Stomach smooth muscle (tissue), 2 donors: Measurements from ENCODE around the gene AK9.

Source experiments
- H3K27ac ChIP-seq: one replicate; pipeline ENCODE4 v1.7.0; 2013; ENCODE audit warnings: mild to moderate bottlenecking, low read length, inconsistent platforms
- H3K27me3 ChIP-seq, 2 donors: one replicate each; pipeline ENCODE4 v1.7.0; 2013; ENCODE audit warnings: low read length in 2 of 2; ENCODE audit not compliant: insufficient read depth in 2 of 2, control insufficient read depth in 1 of 2
- H3K36me3 ChIP-seq, 2 donors: one replicate each; pipeline ENCODE4 v1.7.0; 2013; ENCODE audit warnings: low read length in 2 of 2; ENCODE audit not compliant: control insufficient read depth in 2 of 2, insufficient read depth in 2 of 2
- H3K4me1 ChIP-seq: one replicate; pipeline ENCODE4 v1.7.0; 2013; ENCODE audit warnings: low read length; ENCODE audit not compliant: control insufficient read depth, insufficient read depth
- H3K4me3 ChIP-seq, 2 donors: one replicate each; pipeline ENCODE4 v1.7.0; 2013; ENCODE audit warnings: low read length in 2 of 2
- H3K9ac ChIP-seq, 2 donors: one replicate each; pipeline ENCODE4 v1.7.0; 2013; ENCODE audit warnings: low read length in 2 of 2, mild to moderate bottlenecking in 1 of 2
- H3K9me3 ChIP-seq, 2 donors: one replicate each; pipeline ENCODE4 v1.7.0; 2013; ENCODE audit warnings: low read length in 2 of 2; ENCODE audit not compliant: control insufficient read depth in 2 of 2
- donor health status: healthy.
- donor health status: Pancreatic carcinoma.

The AK9 gene

GRCh38 chr6:109626311-109626710, 64.7 kb downstream of the AK9 start:
- Histone ChIP-seq H3K27ac (no peak overlapping the region), H3K4me3 (no peak overlapping the region), H3K9me3 (peaks cover 3 to 9% of the 10 kb centered on the region in 2 donors), H3K36me3 (no peaks in the 10 kb centered on the region), H3K4me1 (no peaks in the 10 kb centered on the region), H3K9ac (no peak overlapping the region), H3K27me3 (no peaks in the 10 kb centered on the region)

GRCh38 chr6:109625199-109625598, 65.8 kb downstream of the AK9 start:
- Histone ChIP-seq H3K9ac (no peak overlapping the region), H3K9me3 (peaks cover 3 to 9% of the 10 kb centered on the region in 2 donors), H3K4me1 (no peaks in the 10 kb centered on the region), H3K4me3 (no peak overlapping the region), H3K27me3 (no peaks in the 10 kb centered on the region), H3K36me3 (no peaks in the 10 kb centered on the region), H3K27ac (no peak overlapping the region)

- no peak overlapping the region for H3K27ac ChIP-seq
- no peaks in the 10 kb centered on the region for H3K27me3 ChIP-seq
- no peaks in the 10 kb centered on the region for H3K36me3 ChIP-seq
- H3K4me3 ChIP-seq: no peak overlapping the region
- no peaks in the 10 kb centered on the region for H3K4me1 ChIP-seq
- no peak overlapping the region for H3K9ac ChIP-seq
- H3K9me3 ChIP-seq: peaks cover 3 to 9% of the 10 kb centered on the region in 2 donors
These were observed 67.7 kb downstream of the AK9 start for GRCh38 chr6:109623288-109623687.

GRCh38 chr6:109612268-109612667, 78.7 kb downstream of the AK9 start:
- no peaks in the 10 kb centered on the region for H3K4me1 ChIP-seq

GRCh38 chr6:109611502-109611901, 79.5 kb downstream of the AK9 start:
- Histone ChIP-seq H3K27me3 (no peaks in the 10 kb centered on the region), H3K27ac (no peak overlapping the region), H3K4me3 (no peak overlapping the region), H3K36me3 (peaks cover 0 to 12% of the 10 kb centered on the region in 2 donors), H3K9me3 (peaks cover 2 to 4% of the 10 kb centered on the region in 2 donors), H3K9ac (no peak overlapping the region), H3K4me1 (no peaks in the 10 kb centered on the region)

More at GRCh38 chr6:109612268-109612667, 78.7 kb downstream of the AK9 start:
- no peak overlapping the region for H3K4me3 ChIP-seq
- no peak overlapping the region for H3K9ac ChIP-seq
- H3K36me3 ChIP-seq: peaks cover 0 to 11% of the 10 kb centered on the region in 2 donors
- H3K9me3 ChIP-seq: peaks cover 2 to 4% of the 10 kb centered on the region in 2 donors
- H3K27me3 ChIP-seq: no peaks in the 10 kb centered on the region
- H3K27ac ChIP-seq: no peak overlapping the region

- no peak overlapping the region for H3K27ac ChIP-seq
- H3K4me3 ChIP-seq: no peak overlapping the region
- H3K36me3 ChIP-seq: peaks cover 0 to 16% of the 10 kb centered on the region in 2 donors
- peaks cover 2 to 4% of the 10 kb centered on the region in 2 donors for H3K9me3 ChIP-seq
- no peaks in the 10 kb centered on the region for H3K4me1 ChIP-seq
- H3K27me3 ChIP-seq: no peaks in the 10 kb centered on the region
- H3K9ac ChIP-seq: no peak overlapping the region
These were observed 80.4 kb downstream of the AK9 start for GRCh38 chr6:109610590-109610989.

- Histone ChIP-seq H3K27me3 (no peaks in the 10 kb centered on the region), H3K4me1 (no peaks in the 10 kb centered on the region), H3K4me3 (no peak overlapping the region)
These were observed 81.3 kb downstream of the AK9 start for GRCh38 chr6:109609737-109610136.

GRCh38 chr6:109606359-109606758, 84.6 kb downstream of the AK9 start:
- H3K27ac ChIP-seq: no peak overlapping the region
- no peak overlapping the region for H3K4me3 ChIP-seq
- H3K9ac ChIP-seq: no peak overlapping the region
- H3K27me3 ChIP-seq: no peaks in the 10 kb centered on the region
- H3K36me3 ChIP-seq: peaks cover 0 to 9% of the 10 kb centered on the region in 2 donors
- H3K9me3 ChIP-seq: peaks cover 0 to under 1% of the 10 kb centered on the region in 2 donors
- H3K4me1 ChIP-seq: no peaks in the 10 kb centered on the region

More at GRCh38 chr6:109609737-109610136, 81.3 kb downstream of the AK9 start:
- Histone ChIP-seq H3K9ac (no peak overlapping the region), H3K9me3 (peaks cover 2 to 4% of the 10 kb centered on the region in 2 donors), H3K27ac (no peak overlapping the region), H3K36me3 (peaks cover 0 to 16% of the 10 kb centered on the region in 2 donors)

GRCh38 chr6:109595998-109596397, 95.0 kb downstream of the AK9 start:
- Histone ChIP-seq H3K4me3 (no peak overlapping the region), H3K27me3 (no peaks in the 10 kb centered on the region), H3K4me1 (no peaks in the 10 kb centered on the region), H3K9me3 (no peaks in the 10 kb centered on the region), H3K27ac (no peak overlapping the region), H3K36me3 (no peaks in the 10 kb centered on the region), H3K9ac (no peak overlapping the region)

GRCh38 chr6:109580519-109580918, 110.5 kb downstream of the AK9 start:
- no peaks in the 10 kb centered on the region for H3K4me1 ChIP-seq
- no peak overlapping the region for H3K27ac ChIP-seq
- H3K9me3 ChIP-seq: no peaks in the 10 kb centered on the region
- H3K36me3 ChIP-seq: peaks cover 0 to 9% of the 10 kb centered on the region in 2 donors
- H3K9ac ChIP-seq: no peak overlapping the region
- no peak overlapping the region for H3K4me3 ChIP-seq
- no peaks in the 10 kb centered on the region for H3K27me3 ChIP-seq

GRCh38 chr6:109579361-109579760, 111.6 kb downstream of the AK9 start:
- Histone ChIP-seq H3K27me3 (no peaks in the 10 kb centered on the region), H3K27ac (no peak overlapping the region), H3K4me3 (no peak overlapping the region), H3K4me1 (no peaks in the 10 kb centered on the region), H3K9me3 (no peaks in the 10 kb centered on the region), H3K36me3 (peaks cover 0 to 9% of the 10 kb centered on the region in 2 donors), H3K9ac (no peak overlapping the region)
